Fibroblast of villous mesenchyme (primary cell): ENCODE data around the gene DCN. TPM values are rescaled to one million over a fixed set of nuclear protein-coding genes. Genes with fewer than 3 reads are reported as not detected.

ENCODE experiments used
- DNase-seq: peaks from one replicate; pipeline ENCODE4 v3.0.0-alpha.2; 2010; ENCODE audit warnings: low read depth
- H3K4me3 ChIP-seq: 2 replicates; pipeline ENCODE4 v1.5.1; 2011; ENCODE audit warnings: low read depth, mild to moderate bottlenecking, low read length
- CTCF ChIP-seq: IDR thresholded peaks from 2 replicates; pipeline ENCODE4 v1.5.1; 2012; ENCODE audit warnings: low read depth, mild to moderate bottlenecking, low read length; ENCODE audit not compliant: insufficient read depth
- total RNA-seq: library from RNA; depleted of rRNA; stranded (reverse); fragments of >200 nt; gene quantifications from 2 replicates; pipeline ENCODE4 v1.2.3, GENCODE V29; 2012

DCN gene
- total RNA-seq, 1 donor = 125 TPM

GRCh38 chr12:91179966-91180561 lies 2.6 kb downstream of the DCN start:
- no peak for TF ChIP-seq CTCF
- DNase-seq = no peak
- peak overlapping the region; percentile 73 for H3K4me3 ChIP-seq

- DNase-seq = peak; percentile 56
- peak overlapping the region; percentile 73 for H3K4me3 ChIP-seq
These were observed 3.3 kb downstream of the DCN start for GRCh38 chr12:91179315-91179714.

GRCh38 chr12:91178781-91179180 lies 3.8 kb downstream of the DCN start:
- H3K4me3 ChIP-seq = peak overlapping the region; percentile 73
- TF ChIP-seq CTCF = no peak
- no peak for DNase-seq

More at GRCh38 chr12:91179315-91179714, 3.3 kb downstream of the DCN start:
- TF ChIP-seq CTCF = no peak

- TF ChIP-seq CTCF = peak; percentile 58
- peak overlapping the region; percentile 73 for H3K4me3 ChIP-seq
- DNase-seq = peak; percentile 73
These were observed 4.5 kb downstream of the DCN start for GRCh38 chr12:91178139-91178561.

- peak overlapping the region; percentile 73 for H3K4me3 ChIP-seq
- peak; percentile 77 for DNase-seq
- no peak for TF ChIP-seq CTCF
These were observed 5.2 kb downstream of the DCN start for GRCh38 chr12:91177381-91177780.

- no peak for DNase-seq
- TF ChIP-seq CTCF = no peak
- H3K4me3 ChIP-seq = peak overlapping the region; percentile 73
These were observed 5.7 kb downstream of the DCN start for GRCh38 chr12:91176915-91177314.

GRCh38 chr12:91176358-91176757 lies 6.3 kb downstream of the DCN start:
- no peak for TF ChIP-seq CTCF
- peak overlapping the region; percentile 73 for H3K4me3 ChIP-seq
- no peak for DNase-seq
